HG02852 (cell line): ENCODE measurements around the gene TBKBP1.
"Not testable (repeated sequence)": the region's sequence is repeated elsewhere in the genome, so short reads cannot be mapped to it uniquely, and the experiment has no call there.

Source experiments
- ATAC-seq: cut with Tn5 transposase; IDR thresholded peaks from one replicate; pipeline ENCODE4 v1.9.1; 2021; ENCODE audit warnings: mild to moderate bottlenecking, moderate library complexity; ENCODE audit not compliant: unreplicated experiment

The TBKBP1 gene

DNA sequence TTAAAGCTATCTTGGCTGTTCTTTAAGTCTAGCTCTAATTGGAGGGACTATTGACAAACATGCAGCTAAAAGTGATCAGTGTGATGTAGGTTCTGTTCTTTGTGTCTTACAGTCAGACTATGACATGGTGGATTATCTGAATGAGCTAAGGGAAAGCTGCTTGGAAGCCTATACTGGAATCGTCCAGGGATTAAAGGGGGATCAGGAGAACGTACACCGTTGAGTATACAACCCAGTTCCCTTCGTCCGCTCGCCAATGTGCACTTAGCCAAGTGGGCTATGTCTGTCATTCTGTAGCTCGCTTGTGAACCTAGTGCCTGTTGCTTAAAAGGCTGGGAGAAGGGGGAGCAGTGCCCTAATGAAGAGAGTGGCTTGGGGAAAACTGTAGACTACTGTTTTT lies 15.8 kb upstream of the TBKBP1 start:
- ATAC-seq: no peak

DNA sequence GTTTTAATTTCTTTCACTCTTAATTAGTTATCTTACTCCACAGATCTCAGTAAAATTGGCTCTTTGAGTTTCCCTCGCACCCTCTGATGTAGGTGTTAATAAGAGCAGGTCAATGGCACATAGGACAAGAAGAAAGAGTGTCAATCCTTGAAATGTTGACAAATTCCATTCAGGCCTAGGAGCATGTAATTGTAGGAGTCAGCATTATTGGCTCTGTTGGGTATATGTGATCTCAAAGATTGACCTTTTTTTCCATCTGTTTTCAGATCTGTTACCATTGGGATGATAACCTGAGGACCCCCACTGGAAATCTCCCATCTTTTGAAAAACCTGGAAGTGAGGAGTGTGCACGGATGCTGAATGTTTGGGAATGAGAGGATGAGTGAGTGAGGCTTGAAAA lies 11.8 kb upstream of the TBKBP1 start:
- ATAC-seq: no peak

DNA sequence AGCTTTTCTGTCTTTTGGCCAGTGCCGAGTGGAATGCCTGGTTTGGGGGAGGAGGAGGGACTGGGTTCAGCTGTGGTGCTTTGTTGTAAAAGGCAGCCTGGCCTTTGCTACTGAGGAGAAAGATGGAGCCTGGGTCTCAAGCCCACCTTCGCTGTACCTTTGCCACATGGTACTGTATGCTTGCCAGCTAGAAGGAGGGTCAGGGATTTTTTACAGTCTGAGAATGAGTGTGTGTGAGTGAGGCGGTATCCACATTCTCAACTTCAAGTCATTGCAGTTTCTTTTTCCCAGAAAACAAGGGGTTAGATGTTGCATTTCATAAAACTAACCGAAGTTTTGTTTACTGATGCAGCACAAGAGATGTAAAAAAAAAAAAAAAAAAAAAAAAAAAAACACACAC lies 11.2 kb upstream of the TBKBP1 start:
- ATAC-seq: not testable (repeated sequence)

DNA sequence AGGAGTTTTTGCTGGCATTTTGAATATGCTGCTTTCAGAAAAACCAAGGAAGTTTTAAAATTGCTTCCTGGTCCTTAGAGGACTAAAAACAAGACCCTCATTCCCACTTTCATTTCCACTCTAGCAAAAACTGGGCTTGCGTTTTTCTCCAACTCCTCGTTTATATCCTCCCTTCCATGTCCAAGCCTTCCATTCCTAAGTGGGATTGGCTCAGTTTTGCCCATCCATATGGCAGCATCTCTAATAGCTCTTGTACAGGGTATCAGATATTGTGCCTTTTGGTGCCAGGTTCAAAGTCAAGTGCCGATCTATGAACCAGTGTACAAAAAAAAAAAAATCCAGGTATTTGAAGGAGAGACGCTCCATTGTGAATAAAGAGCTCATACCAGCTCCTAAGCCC lies 9.9 kb upstream of the TBKBP1 start:
- no peak for ATAC-seq

DNA sequence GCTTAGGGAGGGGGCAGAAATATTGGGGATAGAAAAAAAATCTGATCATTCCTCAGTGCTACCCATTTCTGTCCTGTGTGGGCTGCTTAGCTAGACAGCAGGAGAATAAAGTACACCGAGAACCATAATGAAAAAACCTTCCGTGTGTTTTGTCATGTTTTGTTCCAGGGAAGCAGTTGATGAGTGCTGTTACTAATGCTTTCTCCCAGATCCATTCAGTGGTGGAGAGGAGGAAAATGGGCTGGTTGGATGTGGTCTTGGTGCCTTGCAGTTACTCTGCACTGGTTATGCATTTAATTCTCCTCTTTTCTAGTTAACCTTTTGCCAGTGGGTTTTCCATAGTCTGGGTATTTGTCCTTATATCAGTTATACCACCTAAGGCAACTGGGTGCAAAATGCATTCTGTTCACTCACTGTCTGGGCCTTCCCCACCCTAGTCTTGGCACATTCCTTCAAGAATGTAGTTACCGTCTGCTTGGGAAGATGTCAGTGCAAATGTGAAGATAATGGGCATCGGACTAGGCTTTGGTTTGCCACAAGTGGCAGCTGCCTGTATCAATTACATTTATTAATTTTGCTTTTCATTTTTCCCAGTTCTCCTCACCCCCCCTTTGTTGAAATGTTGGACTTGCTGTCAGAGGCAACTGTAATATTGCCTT lies 9.3 kb upstream of the TBKBP1 start:
- no peak for ATAC-seq

DNA sequence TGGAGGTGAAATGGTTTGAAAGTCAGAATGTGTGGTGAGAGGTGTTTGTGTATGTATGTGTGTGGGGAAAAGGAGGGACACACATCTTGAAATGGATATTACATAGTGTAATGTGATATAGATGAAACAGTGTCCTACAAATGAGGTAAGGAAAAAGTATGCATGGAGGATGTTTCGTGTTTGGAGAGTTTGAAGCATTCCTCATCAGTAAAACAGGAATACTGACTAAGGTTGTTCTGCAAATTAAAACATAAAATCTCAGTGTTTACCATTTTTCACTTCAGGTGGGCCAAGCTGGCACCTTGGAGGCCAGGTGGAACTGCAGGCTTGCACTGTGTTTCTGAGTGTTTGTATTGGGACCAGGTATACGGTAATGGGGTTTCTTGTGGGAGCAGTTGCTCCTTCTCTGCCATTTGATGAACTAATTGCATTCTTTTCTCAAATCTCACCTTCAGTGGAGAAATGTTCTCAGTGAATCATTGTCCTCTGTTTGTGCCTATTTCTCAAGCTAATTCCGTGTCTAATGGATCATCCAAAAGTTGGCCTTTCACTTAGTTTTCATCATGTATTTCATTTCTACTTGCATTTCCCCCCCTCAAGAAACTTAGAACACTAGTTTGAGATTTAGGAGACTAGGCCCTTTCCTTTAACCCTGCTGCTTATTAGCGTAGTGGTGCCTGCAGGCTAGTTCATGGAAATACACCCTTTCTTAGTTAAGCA lies 8.2 kb upstream of the TBKBP1 start:
- no peak for ATAC-seq

DNA sequence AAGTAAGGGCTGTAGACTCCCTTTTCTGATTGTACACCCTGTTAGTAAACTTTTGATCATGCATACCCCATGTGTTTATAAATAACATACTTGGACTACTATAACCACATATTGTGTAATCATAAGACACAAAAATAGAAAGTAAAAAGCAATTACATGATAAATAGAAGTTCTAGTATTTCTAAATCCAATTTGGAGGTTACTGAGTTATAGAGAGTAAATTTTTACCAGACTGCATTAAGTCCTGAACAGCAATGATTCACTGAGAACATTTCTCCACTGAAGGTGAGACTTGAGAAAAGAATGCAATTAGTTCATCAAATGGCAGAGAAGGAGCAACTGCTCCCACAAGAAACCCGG lies 7.7 kb upstream of the TBKBP1 start:
- ATAC-seq: no peak

DNA sequence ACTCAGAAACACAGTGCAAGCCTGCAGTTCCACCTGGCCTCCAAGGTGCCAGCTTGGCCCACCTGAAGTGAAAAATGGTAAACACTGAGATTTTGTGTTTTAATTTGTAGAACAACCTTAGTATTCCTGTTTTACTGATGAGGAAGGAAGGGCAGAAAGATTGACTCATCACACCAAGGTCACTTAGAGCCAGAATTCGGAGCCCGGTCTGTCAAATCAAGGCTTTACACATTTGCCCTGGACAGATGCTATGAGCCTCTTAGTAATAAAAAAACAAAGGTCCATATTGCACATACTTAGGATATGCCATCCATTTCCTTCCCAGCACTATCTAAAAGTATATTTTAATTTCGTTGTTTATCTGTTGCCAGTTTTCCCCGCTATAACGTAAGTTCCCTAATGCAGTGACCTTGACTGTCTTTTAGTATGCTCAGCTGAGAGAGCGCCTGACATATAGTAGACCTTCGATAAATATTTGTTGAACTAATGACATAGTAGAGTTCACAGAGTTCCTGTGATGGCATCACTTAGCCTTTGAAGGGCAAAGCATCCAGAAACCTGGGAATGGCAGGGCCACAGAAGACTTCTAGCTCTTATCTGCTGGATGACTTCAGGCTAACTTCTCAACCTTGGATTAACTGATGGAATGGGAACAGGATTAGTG lies 7.2 kb upstream of the TBKBP1 start:
- no peak for ATAC-seq

DNA sequence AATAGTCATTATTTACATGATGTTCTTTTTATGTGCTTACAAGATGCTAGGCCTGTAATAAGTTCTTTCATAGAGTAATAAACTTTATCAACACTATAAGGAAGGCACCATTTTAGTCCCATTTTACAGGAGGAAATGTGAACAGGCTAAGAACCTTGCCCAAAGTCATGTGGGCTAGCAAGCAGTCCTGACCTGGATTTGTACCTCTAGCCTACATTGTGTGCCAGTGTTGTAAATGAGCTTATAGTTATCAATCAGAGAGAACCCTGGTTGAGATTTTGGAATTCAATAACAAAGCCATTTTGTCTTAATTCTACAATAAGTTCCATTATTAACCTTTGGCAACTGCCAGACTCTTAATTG lies 6.7 kb upstream of the TBKBP1 start:
- no peak for ATAC-seq

DNA sequence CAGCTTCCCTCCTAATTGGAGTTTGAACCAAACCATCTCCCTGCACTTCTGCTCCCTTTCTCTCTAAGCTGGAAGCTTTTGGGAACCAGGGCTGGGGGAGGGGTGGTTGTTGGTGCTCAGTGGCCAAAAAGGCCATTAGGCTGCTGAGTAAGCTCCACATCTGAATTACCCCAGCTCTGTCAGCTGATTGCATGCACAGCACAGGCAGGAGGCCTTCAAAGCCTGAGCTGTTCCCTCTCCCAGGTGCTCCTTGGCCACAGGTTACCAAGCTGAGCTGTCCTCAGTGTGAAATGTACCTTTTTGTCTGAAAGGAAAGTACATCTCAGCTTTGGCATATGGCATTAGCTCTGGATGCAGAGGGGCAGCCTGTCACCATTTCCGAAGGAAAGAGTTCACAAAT lies 6.2 kb upstream of the TBKBP1 start:
- no peak for ATAC-seq

DNA sequence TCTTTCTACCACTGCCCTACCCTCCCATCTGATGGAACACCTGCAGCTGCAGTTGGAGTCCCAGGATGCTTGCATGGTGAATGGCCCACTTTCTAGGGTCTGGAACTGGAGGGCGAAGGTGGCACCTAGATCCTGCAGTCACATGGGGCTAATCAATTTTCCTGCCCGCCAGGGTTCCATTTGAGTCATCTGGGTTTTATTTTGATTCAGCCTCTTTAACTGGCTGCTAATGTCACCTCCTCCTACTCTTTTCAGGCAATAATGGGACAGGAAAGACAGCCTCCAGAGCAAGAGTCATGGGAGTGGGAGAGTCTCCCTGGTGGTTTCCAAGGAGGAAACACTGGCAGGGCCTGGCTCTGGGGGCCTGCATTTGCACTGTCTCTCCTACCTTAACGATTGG lies 3.8 kb upstream of the TBKBP1 start:
- ATAC-seq: no peak

DNA sequence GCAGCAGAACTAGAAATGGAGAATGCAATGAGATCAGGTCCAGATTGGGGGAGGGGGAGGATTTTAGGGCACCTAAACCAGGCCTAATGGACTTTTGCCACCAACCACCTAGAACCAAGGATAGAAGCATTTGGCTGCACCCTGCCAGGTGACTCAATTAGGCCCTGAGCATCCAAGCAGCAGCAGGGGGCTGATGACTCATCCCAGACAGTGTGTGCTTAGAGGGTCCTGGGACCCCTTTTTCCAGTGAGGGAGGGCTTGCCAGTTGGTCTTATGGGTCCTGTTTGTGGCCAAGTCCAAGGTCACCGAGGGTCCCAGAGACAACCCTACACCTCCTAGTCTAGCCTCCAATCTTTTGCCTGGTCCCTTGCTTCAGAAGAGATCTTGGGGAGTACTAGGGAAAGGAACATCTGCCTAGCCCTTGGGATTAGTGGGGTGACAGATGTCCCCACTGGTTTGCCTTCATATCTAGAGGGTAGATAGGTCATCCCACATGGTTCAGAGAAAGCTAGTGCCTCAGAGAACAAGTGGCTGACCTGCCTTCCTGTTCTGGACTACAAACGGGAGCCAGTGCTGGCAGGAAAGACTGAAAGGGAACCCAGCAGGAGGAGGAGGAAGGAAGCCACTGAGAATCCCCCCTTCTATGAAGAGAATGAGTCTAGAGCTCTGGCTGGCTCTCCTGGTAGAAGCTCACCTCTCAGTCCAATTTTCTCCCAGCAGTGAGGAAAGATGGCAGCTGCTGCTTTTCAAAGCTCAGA lies 1.6 kb upstream of the TBKBP1 start:
- no peak for ATAC-seq

DNA sequence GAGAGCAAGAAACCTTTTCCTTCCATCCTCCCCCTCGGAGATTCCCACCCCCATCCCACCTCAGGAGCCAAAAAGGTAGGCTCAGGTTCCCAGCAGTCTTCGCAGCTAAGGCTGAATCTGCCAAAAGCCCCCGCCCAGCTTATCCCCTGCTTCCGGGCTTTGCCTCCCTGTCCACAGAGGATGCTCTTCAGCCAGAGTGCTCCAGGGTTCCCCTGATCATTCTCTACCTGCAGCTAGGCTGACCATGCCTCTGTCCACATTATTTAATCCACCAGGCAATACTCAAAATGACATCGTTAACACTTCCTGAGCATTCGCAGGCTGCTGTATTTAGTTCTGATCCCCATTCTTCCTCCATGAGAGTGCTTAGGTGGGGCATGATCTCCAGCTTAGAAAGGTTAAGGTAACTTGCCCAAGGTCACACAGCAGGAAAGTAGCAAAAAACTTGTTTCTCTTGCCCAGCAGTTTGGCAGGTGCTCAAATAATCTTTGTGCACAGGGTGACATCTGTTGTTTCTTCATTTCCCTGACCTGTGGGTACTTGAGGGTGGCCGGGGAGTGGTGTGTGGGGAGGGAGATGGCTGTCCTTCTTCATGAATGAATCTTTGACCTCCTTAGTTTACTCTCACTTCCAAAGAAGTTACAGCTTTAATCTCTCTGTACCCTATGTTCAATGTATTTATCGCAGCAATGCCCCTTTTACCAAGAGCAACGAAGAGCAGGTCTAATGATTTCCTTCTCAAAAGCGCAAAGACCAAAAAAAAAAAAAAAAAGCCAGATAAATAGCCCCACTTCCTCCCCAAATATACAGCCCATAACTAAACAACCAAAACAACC lies 848 bp upstream of the TBKBP1 start:
- no peak for ATAC-seq

DNA sequence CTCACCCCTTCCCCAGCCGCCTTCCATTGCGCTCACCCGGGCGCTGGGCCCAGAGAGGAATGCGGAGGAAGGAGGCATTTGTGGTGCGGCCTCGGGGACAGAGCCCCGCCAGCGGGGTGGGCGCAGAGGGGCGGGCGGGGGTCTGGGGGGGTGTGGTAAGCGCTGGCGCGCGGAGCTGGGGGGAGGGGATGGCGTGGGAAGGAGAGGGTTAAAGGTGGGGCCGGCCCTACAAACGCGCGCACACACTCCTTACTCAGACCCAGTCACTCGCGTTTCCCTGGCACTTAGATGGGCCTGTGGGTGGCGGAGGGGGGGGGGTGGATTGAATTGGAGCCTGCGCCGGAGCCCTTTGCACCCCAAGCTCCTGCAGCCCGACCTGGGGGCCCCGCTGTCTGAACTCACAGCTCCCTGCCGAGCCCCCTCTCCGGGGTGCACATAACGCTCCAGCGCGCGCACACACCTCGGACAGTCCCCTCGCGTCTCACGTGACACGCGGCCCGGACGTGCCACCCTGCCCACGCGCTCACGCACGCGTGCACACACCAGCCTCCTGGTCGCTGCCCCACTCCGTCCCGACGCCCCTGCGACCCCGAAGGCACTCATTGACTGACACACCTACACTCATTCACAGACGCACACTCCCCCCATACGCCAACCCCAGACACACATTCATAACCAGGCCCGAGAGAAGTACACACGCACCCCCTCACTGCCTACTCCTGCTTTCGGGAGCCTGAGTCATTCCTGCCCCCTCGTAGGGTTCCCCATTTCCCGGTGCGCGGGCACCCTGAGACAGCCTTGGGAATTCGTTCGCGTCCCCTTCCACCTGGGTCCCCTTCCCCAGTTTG lies 844 bp downstream of the TBKBP1 start:
- no peak for ATAC-seq

DNA sequence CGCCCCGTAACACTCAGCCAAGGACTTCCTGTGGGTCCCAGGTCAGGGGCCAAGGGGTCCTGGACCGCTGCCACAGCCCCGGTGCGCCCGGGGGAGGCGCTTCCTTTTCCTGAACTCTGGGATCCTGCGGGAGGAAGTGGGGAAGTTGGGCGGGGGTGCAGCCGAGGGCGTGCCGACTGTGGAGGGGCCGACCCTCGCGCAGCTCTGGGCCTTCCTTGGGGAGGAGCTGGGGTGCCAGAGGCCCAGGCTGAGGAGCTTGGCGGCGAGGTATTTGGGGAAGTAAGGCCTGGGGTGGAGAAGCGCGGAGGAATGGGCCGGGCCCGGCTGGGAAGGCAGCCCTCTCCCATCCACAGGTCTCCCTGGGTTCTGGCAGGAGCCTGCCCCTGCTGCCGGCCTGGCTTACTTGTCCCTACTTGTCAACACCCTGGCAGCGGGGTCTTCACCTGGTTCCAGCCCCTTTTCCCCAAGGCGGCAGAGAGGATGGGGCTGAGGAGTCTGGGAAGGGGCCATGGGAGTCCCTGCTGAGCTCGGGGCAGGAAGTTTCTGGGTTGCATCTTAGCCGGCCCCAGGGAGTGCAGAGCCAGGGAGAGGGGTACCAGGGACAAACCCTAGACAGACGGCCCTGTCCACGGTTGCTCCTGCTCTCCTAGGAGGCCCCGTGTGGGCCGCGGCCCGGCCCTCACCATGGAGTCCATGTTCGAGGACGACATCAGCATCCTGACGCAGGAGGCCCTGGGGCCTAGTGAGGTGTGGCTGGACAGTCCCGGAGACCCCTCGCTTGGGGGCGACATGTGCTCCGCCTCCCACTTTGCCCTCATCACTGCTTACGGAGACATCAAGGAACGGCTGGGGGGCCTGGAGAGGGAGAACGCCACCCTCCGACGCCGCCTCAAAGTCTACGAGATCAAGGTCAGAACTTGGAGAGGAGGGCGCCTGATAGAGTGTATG lies 1.7 kb downstream of the TBKBP1 start:
- ATAC-seq: no peak

DNA sequence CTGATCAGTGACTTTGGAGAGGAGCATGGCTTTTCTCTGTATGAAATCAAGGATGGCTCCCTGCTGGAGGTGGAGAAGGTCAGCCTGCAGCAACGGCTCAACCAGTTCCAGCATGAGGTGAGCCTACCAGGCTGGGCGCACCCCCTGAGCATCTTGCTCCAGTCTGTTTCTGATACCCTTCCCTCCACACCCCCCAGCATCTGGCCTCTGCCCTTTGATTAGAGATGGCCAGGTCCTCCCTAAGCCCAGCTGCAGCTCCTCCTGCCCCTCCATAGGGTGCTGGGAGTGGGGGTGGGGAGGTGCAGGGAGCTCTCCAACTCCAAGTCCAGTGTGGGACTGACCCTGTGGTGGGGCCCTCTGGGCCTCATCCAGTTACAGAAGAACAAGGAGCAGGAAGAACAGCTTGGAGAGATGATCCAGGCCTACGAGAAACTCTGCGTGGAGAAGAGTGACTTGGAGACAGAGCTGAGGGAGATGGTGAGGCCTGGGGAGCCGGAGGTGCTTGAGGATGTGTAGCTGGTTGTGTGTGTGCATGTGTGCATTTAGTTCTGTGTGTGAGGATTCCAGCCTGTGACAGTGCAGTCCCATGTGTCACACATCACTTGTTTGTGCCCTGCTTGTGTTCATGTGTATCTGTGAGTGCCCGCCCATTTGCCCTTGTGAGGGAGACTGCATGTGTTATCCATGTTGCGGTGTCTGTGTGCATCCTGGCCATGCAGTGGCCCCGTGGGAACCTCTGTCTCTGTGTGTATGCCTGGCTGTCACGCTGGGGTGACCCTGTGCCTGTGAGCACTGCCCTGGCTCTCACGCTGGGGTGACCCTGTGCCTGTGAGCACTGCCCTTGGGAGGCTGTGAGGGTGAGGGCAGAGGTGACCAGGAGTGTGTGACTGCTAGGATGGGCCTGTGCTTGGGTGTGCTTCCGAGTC lies 3.0 kb downstream of the TBKBP1 start:
- ATAC-seq: no peak

DNA sequence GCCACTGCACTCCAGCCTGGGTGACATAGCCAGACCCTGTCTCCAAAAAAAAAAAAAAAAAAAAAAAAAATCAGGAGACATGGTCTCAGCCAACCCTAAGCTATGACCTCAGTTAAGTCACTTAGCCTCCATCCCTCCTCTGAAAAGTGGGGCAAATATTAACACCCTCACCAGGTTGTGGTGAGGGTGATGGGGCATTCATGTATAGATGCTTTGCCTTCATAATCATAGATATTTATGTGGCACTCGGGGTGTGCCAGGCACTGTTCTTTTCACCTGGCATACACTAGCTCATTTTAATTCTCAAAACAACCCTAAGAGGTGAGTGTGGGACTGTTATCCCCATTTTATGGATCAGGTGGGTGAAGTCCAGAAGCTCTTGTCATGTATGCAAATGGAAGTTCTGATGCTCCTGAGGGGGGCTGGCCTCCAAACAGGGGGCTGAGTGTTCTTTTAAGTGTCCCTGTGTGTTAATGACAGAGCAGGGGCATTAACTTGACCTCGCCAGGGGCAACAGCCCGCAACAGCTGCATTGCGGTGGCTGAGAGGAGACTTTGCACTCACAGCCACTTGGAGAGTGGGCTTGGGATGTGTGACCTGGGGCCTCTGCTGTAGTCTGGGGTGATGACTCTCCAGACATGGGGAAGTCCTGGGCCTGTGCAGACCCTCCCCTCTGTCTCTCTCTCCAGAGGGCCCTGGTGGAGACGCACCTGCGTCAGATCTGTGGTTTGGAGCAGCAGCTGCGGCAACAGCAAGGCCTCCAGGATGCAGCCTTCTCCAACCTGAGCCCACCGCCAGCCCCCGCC lies 4.1 kb downstream of the TBKBP1 start:
- ATAC-seq: no peak
